ENCODE results near the gene CEP112.

Gene CEP112

GRCh38 chr17:65626451-65626850, 565.5 kb downstream of the CEP112 start:
- H3K27me3 ChIP-seq (ENCODE audit: insufficient read depth, low read depth), result no peaks in the 10 kb centered on the region
- no peak overlapping the region for H3K9ac ChIP-seq
- H3K79me2 ChIP-seq (ENCODE audit: insufficient read depth, low read depth), result no peaks in the 10 kb centered on the region
- no peaks in the 10 kb centered on the region for H4K20me1 ChIP-seq (ENCODE audit: insufficient read depth)
- TF ChIP-seq, protein P1, sequence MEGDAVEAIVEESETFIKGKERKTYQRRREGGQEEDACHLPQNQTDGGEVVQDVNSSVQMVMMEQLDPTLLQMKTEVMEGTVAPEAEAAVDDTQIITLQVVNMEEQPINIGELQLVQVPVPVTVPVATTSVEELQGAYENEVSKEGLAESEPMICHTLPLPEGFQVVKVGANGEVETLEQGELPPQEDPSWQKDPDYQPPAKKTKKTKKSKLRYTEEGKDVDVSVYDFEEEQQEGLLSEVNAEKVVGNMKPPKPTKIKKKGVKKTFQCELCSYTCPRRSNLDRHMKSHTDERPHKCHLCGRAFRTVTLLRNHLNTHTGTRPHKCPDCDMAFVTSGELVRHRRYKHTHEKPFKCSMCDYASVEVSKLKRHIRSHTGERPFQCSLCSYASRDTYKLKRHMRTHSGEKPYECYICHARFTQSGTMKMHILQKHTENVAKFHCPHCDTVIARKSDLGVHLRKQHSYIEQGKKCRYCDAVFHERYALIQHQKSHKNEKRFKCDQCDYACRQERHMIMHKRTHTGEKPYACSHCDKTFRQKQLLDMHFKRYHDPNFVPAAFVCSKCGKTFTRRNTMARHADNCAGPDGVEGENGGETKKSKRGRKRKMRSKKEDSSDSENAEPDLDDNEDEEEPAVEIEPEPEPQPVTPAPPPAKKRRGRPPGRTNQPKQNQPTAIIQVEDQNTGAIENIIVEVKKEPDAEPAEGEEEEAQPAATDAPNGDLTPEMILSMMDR (conservative IDR thresholded peaks at IDR 0.05; ENCODE audit: low read depth, low read length), result no peak
- H2AFZ ChIP-seq (ENCODE audit: low read depth), result no peak overlapping the region
- H3K4me3 ChIP-seq (IDR thresholded peaks at IDR 0.05; ENCODE audit: insufficient read depth, low read depth, low read length), result no peak overlapping the region
- H3K27ac ChIP-seq, result no peak overlapping the region
- no peaks in the 10 kb centered on the region for H3K36me3 ChIP-seq (ENCODE audit: insufficient read depth)
- H3K4me1 ChIP-seq (ENCODE audit: low read depth, poor library complexity, severe bottlenecking), result no peaks in the 10 kb centered on the region
- no peak overlapping the region for H3K4me2 ChIP-seq

GRCh38 chr17:65618516-65618915, 573.4 kb downstream of the CEP112 start:
- Histone ChIP-seq H2AFZ (ENCODE audit: low read depth) (no peak overlapping the region), H3K4me1 (ENCODE audit: low read depth, poor library complexity, severe bottlenecking) (no peaks in the 10 kb centered on the region), H3K36me3 (ENCODE audit: insufficient read depth) (no peaks in the 10 kb centered on the region), H3K4me3 (IDR thresholded peaks at IDR 0.05; ENCODE audit: insufficient read depth, low read depth, low read length) (no peak overlapping the region), H3K79me2 (ENCODE audit: insufficient read depth, low read depth) (no peaks in the 10 kb centered on the region), H3K4me2 (no peak overlapping the region), H4K20me1 (ENCODE audit: insufficient read depth) (no peaks in the 10 kb centered on the region), H3K27me3 (ENCODE audit: insufficient read depth, low read depth) (no peaks in the 10 kb centered on the region), H3K9ac (no peak overlapping the region), H3K27ac (no peak overlapping the region)
- TF ChIP-seq, protein P1 (conservative IDR thresholded peaks at IDR 0.05; ENCODE audit: low read depth, low read length), result no peak

GRCh38 chr17:65617496-65617895, 574.4 kb downstream of the CEP112 start:
- H3K9ac ChIP-seq, result no peak overlapping the region
- no peak overlapping the region for H3K4me3 ChIP-seq (IDR thresholded peaks at IDR 0.05; ENCODE audit: insufficient read depth, low read depth, low read length)
- no peaks in the 10 kb centered on the region for H3K79me2 ChIP-seq (ENCODE audit: insufficient read depth, low read depth)

GRCh38 chr17:65609749-65610148, 582.2 kb downstream of the CEP112 start:
- no peak overlapping the region for H3K4me3 ChIP-seq (IDR thresholded peaks at IDR 0.05; ENCODE audit: insufficient read depth, low read depth, low read length)
- no peaks in the 10 kb centered on the region for H3K79me2 ChIP-seq (ENCODE audit: insufficient read depth, low read depth)
- no peaks in the 10 kb centered on the region for H3K36me3 ChIP-seq (ENCODE audit: insufficient read depth)
- TF ChIP-seq, protein P1 (conservative IDR thresholded peaks at IDR 0.05; ENCODE audit: low read depth, low read length), result no peak
- no peaks in the 10 kb centered on the region for H3K27me3 ChIP-seq (ENCODE audit: insufficient read depth, low read depth)
- H3K9ac ChIP-seq, result no peak overlapping the region
- H3K4me2 ChIP-seq, result no peak overlapping the region
- H3K27ac ChIP-seq, result no peak overlapping the region
- no peaks in the 10 kb centered on the region for H4K20me1 ChIP-seq (ENCODE audit: insufficient read depth)
- no peak overlapping the region for H2AFZ ChIP-seq (ENCODE audit: low read depth)
- H3K4me1 ChIP-seq (ENCODE audit: low read depth, poor library complexity, severe bottlenecking), result no peaks in the 10 kb centered on the region

More at GRCh38 chr17:65617496-65617895, 574.4 kb downstream of the CEP112 start:
- Histone ChIP-seq H3K27ac (no peak overlapping the region), H3K4me2 (no peak overlapping the region), H3K4me1 (ENCODE audit: low read depth, poor library complexity, severe bottlenecking) (no peaks in the 10 kb centered on the region), H3K36me3 (ENCODE audit: insufficient read depth) (no peaks in the 10 kb centered on the region), H4K20me1 (ENCODE audit: insufficient read depth) (no peaks in the 10 kb centered on the region), H3K27me3 (ENCODE audit: insufficient read depth, low read depth) (no peaks in the 10 kb centered on the region), H2AFZ (ENCODE audit: low read depth) (no peak overlapping the region)
- TF ChIP-seq, protein P1 (conservative IDR thresholded peaks at IDR 0.05; ENCODE audit: low read depth, low read length), result no peak
